ENCODE measurements around the gene SP140. TPM values are rescaled to one million over a fixed set of nuclear protein-coding genes. Genes with fewer than 3 reads are reported as not detected.

SP140 gene
- total and polyA plus RNA-seq, 2 of the 13 experiments (the other 11 are each of a cell fraction or from before 2014, with no cell fraction given) = 0.57 to 0.80 TPM

DNA sequence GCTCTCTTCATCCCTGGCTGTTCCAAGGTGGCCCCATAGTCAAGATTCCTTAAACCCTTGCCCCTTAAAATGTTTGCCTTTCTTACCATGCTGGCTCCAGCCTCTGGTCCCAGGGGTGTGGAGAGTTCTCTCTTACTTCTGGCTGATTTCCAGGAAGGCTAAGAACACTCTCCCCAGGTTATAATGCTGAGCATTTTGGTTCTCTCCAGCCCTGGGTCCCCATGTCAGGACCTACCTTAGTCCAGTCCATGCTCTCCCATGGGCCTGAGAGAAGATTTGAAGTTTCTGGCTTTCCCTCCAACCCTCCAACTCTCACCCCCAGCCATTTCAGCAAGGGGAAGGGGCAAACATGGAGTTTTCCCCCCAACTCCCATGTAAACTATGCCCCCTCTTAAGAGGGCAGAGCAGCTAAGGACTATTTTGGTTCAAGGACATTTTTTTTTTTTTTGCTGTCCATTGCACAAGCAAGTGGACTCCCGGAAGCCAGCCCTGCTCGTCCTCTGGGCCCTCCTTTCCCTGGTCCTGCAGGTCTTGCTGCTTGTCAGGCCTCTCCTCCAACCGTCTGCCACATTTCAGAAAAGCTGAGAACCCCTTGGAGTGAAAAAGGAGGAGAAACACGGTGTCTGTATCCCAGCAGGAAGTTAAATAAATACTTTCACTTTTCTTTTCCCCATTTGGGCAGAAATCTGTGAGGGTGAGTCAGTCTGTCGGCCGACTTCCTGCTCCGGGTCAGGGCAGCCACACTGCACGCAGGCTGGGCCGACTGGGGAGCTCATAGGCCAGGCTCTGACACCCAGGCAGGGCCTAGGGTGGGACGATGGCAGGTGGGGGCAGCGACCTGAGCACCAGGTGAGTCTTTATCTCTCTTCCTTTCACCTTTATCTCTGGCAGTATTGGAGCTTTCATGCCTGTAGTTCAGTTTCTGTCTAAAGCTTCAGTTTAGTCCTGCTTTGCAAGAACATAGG lies 101.2 kb downstream of the SP140 start, which contains the start of gene SP140L (continued):
- no peak; a peak in 1 of 4 replicates for TF ChIP-seq EP300 (IDR thresholded peaks at IDR 0.05; ENCODE audit: low read depth in 2 of 2, low read length in 2 of 2)
- peak; percentile 27; the same call in 1 of the 2 replicates for TF ChIP-seq EP300 (CRISPR knock-in tag; IDR thresholded peaks at IDR 0.05; ENCODE audit: borderline replicate concordance)
- TF ChIP-seq, protein P1, sequence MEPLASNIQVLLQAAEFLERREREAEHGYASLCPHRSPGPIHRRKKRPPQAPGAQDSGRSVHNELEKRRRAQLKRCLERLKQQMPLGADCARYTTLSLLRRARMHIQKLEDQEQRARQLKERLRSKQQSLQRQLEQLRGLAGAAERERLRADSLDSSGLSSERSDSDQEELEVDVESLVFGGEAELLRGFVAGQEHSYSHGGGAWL (CRISPR knock-in tag; IDR thresholded peaks at IDR 0.05) = peak; percentile 86
- peak; percentile 66 for TF ChIP-seq RBM39 (IDR thresholded peaks at IDR 0.05; ENCODE audit: low read depth, low read length, poor library complexity, severe bottlenecking)
- peak; percentile 93 for TF ChIP-seq POLR2G (IDR thresholded peaks at IDR 0.05; ENCODE audit: low read depth, low read length)
- TF ChIP-seq, protein P2, sequence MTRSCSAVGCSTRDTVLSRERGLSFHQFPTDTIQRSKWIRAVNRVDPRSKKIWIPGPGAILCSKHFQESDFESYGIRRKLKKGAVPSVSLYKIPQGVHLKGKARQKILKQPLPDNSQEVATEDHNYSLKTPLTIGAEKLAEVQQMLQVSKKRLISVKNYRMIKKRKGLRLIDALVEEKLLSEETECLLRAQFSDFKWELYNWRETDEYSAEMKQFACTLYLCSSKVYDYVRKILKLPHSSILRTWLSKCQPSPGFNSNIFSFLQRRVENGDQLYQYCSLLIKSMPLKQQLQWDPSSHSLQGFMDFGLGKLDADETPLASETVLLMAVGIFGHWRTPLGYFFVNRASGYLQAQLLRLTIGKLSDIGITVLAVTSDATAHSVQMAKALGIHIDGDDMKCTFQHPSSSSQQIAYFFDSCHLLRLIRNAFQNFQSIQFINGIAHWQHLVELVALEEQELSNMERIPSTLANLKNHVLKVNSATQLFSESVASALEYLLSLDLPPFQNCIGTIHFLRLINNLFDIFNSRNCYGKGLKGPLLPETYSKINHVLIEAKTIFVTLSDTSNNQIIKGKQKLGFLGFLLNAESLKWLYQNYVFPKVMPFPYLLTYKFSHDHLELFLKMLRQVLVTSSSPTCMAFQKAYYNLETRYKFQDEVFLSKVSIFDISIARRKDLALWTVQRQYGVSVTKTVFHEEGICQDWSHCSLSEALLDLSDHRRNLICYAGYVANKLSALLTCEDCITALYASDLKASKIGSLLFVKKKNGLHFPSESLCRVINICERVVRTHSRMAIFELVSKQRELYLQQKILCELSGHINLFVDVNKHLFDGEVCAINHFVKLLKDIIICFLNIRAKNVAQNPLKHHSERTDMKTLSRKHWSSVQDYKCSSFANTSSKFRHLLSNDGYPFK (CRISPR knock-in tag; IDR thresholded peaks at IDR 0.05; ENCODE audit: borderline replicate concordance) = peak; percentile 86
- TF ChIP-seq MEIS2 (CRISPR knock-in tag; IDR thresholded peaks at IDR 0.05) = 0 out of 2 replicates have a peak, but pooled peaks have one; percentile 38
- TF ChIP-seq, protein P3, sequence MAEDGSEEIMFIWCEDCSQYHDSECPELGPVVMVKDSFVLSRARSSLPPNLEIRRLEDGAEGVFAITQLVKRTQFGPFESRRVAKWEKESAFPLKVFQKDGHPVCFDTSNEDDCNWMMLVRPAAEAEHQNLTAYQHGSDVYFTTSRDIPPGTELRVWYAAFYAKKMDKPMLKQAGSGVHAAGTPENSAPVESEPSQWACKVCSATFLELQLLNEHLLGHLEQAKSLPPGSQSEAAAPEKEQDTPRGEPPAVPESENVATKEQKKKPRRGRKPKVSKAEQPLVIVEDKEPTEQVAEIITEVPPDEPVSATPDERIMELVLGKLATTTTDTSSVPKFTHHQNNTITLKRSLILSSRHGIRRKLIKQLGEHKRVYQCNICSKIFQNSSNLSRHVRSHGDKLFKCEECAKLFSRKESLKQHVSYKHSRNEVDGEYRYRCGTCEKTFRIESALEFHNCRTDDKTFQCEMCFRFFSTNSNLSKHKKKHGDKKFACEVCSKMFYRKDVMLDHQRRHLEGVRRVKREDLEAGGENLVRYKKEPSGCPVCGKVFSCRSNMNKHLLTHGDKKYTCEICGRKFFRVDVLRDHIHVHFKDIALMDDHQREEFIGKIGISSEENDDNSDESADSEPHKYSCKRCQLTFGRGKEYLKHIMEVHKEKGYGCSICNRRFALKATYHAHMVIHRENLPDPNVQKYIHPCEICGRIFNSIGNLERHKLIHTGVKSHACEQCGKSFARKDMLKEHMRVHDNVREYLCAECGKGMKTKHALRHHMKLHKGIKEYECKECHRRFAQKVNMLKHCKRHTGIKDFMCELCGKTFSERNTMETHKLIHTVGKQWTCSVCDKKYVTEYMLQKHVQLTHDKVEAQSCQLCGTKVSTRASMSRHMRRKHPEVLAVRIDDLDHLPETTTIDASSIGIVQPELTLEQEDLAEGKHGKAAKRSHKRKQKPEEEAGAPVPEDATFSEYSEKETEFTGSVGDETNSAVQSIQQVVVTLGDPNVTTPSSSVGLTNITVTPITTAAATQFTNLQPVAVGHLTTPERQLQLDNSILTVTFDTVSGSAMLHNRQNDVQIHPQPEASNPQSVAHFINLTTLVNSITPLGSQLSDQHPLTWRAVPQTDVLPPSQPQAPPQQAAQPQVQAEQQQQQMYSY (CRISPR knock-in tag; IDR thresholded peaks at IDR 0.05) = 0 out of 2 replicates have a peak, but pooled peaks have one; percentile 18
- peak; percentile 41 for TF ChIP-seq PHF5A (CRISPR knock-in tag; IDR thresholded peaks at IDR 0.05; ENCODE audit: low read depth, unreplicated experiment)
- TF ChIP-seq, protein P4, sequence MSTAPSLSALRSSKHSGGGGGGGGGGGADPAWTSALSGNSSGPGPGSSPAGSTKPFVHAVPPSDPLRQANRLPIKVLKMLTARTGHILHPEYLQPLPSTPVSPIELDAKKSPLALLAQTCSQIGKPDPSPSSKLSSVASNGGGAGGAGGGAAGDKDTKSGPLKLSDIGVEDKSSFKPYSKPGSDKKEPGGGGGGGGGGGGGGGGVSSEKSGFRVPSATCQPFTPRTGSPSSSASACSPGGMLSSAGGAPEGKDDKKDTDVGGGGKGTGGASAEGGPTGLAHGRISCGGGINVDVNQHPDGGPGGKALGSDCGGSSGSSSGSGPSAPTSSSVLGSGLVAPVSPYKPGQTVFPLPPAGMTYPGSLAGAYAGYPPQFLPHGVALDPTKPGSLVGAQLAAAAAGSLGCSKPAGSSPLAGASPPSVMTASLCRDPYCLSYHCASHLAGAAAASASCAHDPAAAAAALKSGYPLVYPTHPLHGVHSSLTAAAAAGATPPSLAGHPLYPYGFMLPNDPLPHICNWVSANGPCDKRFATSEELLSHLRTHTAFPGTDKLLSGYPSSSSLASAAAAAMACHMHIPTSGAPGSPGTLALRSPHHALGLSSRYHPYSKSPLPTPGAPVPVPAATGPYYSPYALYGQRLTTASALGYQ (CRISPR knock-in tag; IDR thresholded peaks at IDR 0.05) = 0 out of 2 replicates have a peak, but pooled peaks have one; percentile 28
- TF ChIP-seq, protein P5, sequence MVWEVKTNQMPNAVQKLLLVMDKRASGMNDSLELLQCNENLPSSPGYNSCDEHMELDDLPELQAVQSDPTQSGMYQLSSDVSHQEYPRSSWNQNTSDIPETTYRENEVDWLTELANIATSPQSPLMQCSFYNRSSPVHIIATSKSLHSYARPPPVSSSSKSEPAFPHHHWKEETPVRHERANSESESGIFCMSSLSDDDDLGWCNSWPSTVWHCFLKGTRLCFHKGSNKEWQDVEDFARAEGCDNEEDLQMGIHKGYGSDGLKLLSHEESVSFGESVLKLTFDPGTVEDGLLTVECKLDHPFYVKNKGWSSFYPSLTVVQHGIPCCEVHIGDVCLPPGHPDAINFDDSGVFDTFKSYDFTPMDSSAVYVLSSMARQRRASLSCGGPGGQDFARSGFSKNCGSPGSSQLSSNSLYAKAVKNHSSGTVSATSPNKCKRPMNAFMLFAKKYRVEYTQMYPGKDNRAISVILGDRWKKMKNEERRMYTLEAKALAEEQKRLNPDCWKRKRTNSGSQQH (CRISPR knock-in tag; IDR thresholded peaks at IDR 0.05; ENCODE audit: low read depth) = 0 out of 2 replicates have a peak, but pooled peaks have one; percentile 61
- peak; percentile 75 for TF ChIP-seq RXRA (CRISPR knock-in tag; IDR thresholded peaks at IDR 0.05)
- no peak for TF ChIP-seq SUZ12 (IDR thresholded peaks at IDR 0.05; ENCODE audit: low read depth, low read length)
- TF ChIP-seq ZBTB38 (CRISPR knock-in tag; IDR thresholded peaks at IDR 0.05) = peak; percentile 70
- TF ChIP-seq, protein P6, sequence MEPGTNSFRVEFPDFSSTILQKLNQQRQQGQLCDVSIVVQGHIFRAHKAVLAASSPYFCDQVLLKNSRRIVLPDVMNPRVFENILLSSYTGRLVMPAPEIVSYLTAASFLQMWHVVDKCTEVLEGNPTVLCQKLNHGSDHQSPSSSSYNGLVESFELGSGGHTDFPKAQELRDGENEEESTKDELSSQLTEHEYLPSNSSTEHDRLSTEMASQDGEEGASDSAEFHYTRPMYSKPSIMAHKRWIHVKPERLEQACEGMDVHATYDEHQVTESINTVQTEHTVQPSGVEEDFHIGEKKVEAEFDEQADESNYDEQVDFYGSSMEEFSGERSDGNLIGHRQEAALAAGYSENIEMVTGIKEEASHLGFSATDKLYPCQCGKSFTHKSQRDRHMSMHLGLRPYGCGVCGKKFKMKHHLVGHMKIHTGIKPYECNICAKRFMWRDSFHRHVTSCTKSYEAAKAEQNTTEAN (CRISPR knock-in tag; conservative IDR thresholded peaks at IDR 0.05) = no peak
